AG09319 (cell line): ENCODE measurements around the gene PLD3.
"Not testable (repeated sequence)": the region's sequence is repeated elsewhere in the genome, so short reads cannot be mapped to it uniquely, and the experiment has no call there.

ENCODE experiments used
- DNase-seq: peaks from one replicate; pipeline ENCODE4 v3.0.0-alpha.2; 2010; ENCODE audit warnings: low read depth; ENCODE audit errors: extremely low read depth
- CTCF ChIP-seq: IDR thresholded peaks from 2 replicates; pipeline ENCODE4 v1.5.1; 2011; ENCODE audit warnings: low read depth, mild to moderate bottlenecking, inconsistent platforms, low read length, moderate library complexity

PLD3 gene

GRCh38 chr19:40403262-40403984 lies 54.9 kb downstream of the PLD3 start:
- peak; percentile 70 for DNase-seq
- no peak for TF ChIP-seq CTCF

GRCh38 chr19:40407714-40408597 lies 59.5 kb downstream of the PLD3 start:
- no peak for TF ChIP-seq CTCF
- no peak for DNase-seq

GRCh38 chr19:40408598-40408925 lies 60.1 kb downstream of the PLD3 start:
- DNase-seq: not testable (repeated sequence)

- no peak for DNase-seq
Measured at GRCh38 chr19:40410030-40410389, 61.5 kb downstream of the PLD3 start.

GRCh38 chr19:40411125-40411842 lies 62.8 kb downstream of the PLD3 start:
- no peak for TF ChIP-seq CTCF
- DNase-seq: no peak

More at GRCh38 chr19:40410030-40410389, 61.5 kb downstream of the PLD3 start:
- no peak for TF ChIP-seq CTCF

GRCh38 chr19:40411958-40412499 lies 63.5 kb downstream of the PLD3 start:
- TF ChIP-seq CTCF: no peak
- no peak for DNase-seq

- no peak for DNase-seq
- no peak for TF ChIP-seq CTCF
Measured at GRCh38 chr19:40412866-40413265, 64.4 kb downstream of the PLD3 start.
